ENCODE results near the gene GGT1. TPM values are rescaled to one million over a fixed set of nuclear protein-coding genes. Genes with fewer than 3 reads are reported as not detected.
"Not testable (repeated sequence)": the region's sequence is repeated elsewhere in the genome, so short reads cannot be mapped to it uniquely, and the experiment has no call there.

GGT1 gene
- total RNA-seq, 1 donor from 2014 or later = 0.40 TPM

DNA sequence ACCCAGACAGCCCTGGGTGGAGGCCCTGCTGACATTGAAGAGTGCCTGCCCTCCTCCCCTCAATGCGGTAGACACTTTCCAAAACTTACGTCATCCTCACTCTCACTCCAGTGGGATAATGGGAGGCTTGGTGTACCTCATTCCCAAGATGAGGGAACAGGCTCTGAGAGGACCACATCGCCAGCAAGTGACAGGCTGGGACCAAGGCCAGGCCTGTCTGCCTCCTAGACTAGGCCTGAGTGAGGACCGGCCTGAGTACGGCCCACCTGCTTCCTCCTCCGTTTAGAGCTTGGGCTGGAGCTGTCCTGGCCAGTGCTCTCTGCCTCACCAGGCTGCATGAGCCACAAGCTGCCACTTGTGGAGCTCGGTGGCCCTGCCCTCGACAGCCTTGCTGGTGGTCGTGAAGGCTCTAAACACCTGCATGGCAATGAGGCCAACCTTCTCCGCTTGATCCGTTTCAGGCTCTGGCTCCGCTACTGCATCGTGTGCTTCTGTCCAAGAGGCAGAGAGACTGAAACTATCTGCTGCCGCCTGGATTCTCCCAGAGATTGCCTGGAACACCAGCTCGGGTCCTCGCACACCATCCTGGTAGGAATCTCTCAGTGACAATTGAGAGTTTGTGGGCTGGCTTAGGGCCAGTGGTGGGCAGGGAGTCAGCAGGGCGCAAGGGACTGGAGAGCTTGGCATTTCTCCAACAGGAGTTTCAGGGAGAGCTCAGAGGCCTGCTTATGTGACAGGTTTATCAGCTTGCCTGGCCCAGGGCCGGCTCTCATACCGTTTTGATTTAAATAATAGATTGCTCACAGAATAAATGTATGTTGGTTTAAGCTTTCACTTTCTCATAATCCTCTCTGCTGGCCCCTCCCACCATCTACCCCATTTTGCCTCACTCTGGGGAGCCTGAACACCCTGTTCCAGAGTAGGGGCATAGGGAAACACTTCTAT lies 19.5 kb upstream of the GGT1 start:
- no peak for DNase-seq (ENCODE audit: low read depth, low spot score)

DNA sequence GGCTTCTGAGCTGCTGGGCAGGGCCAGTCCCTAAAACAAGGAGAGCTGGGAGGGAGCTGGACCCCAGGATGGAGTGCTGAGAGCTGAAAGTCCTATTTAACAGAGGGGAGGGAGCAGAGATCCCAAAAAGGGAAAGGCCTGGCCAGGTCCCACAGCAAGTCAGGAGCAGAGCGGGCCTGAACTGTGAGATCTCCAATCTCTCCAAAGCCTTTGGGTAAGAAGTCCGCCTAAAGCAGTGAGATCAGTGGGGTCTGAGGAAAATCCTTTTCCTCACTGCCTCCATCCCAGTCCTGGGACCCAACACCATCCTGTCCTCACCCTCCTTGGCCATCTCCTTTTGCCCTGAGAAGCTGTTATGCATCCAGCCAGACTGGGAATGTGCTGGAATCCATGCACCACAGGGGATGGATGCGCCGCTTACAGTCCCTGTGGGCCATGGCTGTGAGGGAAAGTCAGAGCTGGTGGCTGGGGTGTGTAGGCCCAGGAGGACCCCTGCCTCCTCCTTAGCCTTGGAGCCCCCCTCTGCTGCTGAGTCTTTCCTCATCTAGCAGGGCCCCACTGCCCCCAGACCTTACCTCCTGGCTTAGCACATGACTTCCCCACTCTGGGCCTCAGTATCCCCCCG lies 18.7 kb upstream of the GGT1 start:
- no peak for DNase-seq (ENCODE audit: low read depth, low spot score)

DNA sequence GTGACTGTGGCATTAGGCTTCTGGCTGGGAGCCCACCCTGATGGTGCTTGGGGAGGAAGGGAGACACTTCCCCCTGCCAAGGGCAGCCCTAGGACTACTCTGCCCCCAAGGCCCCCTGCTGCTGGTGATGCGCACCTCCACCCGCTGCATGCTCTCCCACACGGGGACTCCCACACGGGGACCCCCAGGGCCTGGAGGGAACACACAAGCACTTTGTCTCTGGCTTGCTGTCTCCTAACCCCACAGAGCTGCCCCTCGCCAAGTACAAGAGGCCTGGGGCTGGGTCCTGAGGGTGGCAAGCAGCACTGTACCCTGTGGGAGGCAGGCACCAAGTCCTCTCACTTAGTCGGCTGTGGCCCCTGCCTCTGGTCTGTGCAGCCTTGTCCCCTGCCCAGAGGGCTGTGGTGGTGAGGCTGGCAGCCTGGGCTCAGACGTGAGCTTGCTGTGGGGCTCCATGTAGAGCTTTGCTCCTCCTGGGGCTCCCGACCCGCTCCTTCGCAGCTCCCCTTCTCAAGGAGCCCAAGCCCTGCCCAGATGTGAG lies 18.1 kb upstream of the GGT1 start:
- no peak for DNase-seq (ENCODE audit: low read depth, low spot score)

DNA sequence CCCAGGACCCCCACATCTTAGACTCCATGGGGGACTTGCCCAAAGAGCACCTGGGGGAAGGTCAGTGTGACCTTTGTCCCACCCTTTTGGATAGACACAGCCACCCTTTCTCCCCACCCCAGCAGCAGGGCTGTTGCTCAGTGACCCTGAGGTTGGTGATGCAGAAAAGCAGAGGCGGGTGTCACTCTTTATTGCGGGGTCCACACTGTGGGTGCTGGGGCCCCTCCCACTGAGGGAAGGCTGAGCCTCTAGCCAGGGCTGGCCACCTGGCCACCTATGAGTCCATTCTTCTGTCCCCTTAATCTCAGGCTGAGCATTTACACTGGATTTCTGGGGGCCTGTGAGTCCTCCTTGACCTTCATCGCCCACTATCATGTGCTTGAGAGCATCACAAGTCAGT lies 17.5 kb upstream of the GGT1 start:
- DNase-seq (ENCODE audit: low read depth, low spot score) = no peak

DNA sequence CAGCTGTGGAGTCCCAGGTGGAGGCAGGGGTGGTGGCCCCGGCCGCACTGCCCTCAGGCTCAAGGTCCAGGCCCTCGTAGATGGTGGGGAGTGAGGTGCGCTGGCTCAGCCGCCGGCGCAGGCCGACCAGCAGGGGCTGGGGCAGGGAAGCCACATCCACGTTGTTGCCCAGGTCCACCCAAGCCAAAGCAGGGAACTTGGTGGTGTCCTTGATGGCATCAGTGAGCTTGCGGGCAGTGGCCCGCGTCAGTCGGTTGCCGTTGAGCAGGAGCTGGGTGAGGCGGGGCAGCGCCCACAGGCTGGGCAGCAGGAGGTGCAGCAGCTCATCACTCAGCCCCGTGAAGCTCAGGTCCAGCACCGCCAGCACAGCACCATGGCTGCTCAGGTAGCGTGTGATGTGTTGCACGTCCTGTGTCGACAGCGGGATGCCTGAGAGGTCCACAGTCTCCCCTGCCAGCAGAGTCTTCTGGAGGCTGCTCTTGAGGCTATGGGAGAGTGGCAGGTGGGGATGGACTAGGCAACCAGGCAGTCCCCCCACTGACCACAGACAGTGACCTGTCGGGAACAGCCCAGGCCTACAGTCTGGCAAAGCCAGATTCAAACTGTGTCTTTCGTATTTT lies 17.0 kb upstream of the GGT1 start:
- DNase-seq (ENCODE audit: low read depth, low spot score) = no peak

DNA sequence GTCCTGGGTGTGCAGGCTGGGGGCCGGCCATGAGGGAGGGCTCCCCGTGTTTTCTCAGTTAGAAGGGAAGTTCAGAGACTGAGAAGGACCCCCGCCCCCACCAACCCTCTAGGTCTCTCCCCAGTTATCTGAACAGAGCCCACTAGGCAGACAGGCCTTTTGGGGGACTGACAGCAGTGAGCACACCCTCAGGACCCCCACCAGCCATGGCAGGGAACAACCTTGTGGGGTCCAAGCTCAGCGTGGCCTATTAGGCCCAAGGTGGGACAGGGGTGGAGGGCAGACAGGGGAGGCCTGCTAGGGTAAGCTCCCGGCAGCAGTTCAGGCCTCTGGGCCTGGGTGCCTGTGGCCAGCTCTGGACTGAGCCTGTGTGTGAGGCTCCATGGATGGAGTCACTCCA lies 15.7 kb upstream of the GGT1 start:
- no peak for DNase-seq (ENCODE audit: low read depth, low spot score)

DNA sequence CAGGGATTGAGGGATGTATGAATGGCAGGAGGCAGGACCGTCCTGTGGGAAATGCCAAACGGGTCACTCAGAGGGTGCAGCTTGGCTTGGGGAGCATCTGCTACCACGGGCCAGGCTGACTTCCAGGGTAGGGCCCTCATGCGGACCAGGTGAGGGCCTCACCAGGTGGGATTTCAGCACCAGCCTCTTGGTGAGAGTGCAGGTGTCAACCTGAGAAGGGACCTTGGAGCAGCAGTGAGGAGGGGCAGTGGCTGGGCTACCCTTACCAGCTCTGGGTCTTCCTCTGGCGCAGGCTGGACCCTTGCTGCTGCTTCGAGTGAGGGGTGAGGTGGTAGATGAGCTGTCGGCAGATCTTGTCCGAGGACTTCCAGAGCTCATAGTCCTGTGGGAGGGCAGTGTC lies 15.0 kb upstream of the GGT1 start:
- no peak for DNase-seq (ENCODE audit: low read depth, low spot score)

DNA sequence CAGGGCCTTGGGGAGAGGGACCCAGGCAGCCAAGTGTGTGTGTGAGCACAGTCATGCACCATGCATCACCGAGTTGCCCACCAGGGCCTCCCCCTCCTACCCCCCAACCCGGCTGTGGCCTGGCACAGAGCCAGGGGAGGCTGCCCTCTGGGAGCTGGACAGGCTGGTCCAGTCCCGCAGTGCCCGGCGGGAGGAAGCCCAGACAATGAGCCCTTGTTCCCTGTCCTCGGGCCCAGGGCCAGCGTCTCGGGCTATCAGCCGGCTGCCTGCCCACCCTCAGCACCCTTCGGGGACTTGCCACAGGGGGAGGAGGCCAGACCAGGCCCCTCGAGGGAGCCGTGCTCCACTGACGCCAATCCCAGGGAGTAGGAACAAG lies 14.6 kb upstream of the GGT1 start:
- no peak for DNase-seq (ENCODE audit: low read depth, low spot score)

DNA sequence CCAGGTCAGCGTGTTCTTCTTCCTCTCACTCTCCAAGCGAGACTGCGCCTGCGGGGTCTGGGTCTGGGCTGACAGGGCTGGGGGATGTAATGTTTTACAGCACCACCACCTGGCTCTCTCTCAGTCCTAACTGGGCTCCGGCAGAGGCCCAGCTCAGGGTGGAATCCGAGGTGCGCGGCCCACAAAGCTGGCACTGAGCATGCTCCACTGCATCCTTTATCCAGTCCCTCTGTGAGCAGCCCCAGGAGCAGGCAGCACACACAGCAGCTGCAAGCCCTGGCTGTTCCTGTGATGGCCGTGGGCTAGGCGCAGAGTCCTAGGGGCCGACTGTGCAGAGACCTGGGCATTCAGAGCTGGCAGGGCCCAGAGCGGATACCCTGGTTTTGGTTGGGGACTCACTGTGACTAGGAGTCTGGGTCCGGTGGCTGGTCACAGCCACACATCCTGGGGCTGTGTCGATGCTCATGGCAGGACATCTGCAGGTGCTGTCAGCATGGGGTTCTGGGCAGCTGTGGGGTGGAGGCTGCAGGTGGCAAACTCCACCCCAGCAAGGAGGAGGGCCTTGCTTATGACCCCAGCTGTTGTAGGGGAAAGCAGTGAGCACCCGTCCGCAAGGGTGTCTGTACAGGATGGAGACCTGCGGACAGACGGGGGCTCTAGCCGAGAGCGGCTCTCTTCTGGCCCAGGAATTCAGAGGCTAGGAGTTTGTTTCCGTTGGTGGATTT lies 14.1 kb upstream of the GGT1 start:
- DNase-seq (ENCODE audit: low read depth, low spot score) = no peak

DNA sequence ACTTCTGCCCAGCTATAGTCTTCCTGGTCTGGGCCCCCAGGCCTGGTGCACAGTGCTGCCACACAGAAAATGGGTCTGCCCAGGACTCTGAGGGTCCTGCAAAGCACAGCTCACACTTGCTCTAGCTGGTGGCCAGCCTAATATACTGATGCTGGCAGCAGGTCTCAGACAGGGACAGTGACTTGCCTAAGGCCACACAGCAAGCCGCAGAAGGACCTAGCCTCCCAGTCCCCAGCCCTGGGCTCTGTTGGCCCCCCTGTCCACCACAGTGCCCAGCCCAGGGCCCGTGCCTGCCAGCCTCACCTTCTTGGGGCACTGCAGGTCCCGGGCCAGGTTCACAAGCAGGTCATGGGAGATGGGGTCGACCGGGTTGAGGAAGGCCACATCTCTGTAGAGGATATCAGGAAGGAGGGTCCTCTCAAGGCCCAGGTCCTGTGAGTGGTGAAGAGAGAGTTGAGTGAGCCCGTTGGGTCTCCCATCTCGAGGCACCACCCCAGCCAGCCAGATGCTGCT lies 13.4 kb upstream of the GGT1 start:
- DNase-seq (ENCODE audit: low read depth, low spot score) = no peak

DNA sequence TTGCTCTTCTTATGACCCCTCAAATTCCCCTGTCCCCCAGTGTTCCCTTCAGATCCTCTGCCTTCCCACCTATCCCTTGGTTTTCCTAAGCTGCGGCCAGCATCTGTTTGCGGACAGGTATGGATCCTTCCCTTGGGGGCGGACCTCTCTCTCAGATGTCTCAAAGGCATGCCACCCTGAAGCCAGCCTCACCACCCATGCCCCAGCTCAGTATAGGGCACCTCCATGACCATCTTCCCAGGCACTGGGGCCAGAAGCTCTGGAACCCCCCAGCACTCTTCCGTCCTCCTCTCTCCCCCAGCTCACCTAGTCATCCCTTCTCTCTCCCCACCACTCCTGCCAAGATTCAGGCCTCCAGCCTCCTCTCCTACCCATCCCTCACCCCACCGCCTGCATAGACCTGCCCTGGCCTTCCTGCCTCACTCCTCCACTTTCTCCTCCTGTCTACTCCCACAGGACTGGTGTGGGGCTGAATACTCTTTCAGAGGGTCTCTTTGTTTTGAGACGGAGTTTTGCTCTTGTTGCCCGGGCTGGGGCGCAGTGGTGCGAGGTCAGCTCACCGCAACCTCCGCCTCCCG lies 12.3 kb upstream of the GGT1 start:
- no peak for DNase-seq (ENCODE audit: low read depth, low spot score)

DNA sequence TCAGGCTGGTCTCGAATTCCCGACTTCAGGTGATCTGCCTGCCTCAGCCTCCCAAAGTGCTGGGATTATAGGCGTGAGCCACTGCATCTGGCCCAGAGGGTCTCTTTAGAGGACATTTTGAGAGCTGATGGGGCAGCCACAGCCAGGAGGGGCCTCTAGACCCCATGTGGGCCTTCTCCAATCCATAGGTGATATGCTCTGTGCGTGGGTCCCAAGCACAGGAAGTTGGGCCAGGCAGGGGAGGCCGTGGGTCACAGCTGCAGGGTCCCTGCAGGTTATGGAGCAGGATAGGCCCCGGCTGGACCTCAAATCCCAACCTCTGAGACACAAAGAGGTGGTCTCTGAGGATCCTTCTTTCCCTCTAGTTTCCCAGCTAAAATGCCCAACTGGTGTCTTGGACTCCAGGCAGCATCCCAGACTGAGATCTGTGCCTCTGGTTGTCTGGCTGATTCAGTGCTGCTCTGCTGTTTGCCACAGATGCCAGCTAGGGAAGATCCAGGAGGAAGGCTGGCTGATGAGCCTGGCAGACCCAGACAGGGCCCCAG lies 11.6 kb upstream of the GGT1 start:
- no peak for DNase-seq (ENCODE audit: low read depth, low spot score)

DNA sequence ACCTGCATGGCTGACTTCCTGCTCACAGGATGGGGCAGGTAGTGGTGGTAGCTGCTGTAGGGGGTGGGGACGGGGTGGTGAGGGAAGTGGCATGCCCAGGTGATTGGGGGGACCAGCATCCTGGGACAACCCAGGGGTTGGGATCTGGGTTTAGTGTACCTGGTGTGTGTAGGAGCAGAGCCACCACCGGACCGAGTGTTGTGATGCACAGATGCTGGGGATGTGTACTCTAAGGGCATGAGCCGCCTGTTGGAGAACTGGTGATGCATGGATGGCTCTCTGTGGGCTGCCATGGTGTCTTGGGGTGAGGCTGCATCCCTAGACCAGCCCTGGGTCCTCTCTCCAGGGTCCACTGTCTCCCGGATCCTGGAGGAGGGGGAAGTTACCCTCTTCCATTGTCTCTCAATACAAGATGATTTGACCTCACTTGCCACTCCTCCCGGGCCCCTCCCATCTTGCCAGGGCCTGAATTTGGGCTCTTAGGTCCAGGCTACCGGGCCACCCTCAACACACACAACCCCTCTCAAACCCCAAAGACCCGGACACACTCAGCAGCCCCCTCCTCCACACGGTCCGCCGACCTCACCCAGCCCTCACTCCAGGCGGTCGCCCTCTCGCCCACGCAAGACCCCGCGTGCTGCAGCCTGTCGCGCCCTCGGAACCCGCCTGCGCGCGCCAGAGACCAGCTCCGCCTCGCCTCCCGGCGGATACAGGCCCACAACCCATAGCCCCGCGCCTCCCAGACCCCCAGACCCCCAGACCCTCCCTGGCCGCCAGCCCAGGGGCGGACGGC lies 10.7 kb upstream of the GGT1 start:
- DNase-seq (ENCODE audit: low read depth, low spot score) = no peak

DNA sequence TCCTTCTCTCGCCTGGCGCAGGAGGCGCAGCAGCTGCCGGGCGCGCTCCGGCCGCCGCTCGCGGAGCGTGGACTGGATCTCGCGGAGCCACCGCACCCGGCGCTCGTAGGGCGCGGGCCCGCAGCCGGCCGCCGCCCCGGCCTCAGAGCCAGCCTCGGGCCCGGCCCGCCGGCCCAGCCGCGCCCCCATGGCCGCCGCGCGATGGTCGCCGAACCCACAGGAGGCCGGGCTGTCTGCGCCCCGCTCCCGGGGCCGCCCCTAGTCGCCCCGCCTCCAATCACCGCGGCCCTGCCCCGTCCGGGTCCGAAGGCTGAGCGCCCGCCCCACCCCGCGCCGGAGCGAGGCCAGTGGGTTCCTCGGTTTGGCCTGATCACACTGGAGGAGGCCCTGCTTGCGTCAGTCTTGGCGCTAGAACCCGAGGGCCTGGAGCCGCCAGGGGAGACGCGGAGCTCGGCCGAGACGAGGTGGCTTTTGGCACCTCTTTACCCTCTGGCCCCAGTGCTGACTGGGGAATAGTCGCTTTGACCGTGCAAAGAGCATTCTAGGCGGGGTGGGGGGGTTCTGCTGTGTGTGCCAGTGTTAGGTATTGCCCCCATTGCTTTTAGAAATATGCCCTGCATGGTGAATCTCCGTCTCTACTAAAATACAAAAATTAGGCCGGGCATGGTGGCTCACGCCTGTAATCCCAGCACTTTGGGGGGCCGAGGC lies 10.0 kb upstream of the GGT1 start, which contains the start of gene LRRC75B:
TSS of gene LRRC75B (minus strand) at position 223 of the 708 bp plus-strand sequence. CDS start at position 189, 34 bp downstream.
- DNase-seq (ENCODE audit: low read depth, low spot score) = peak; percentile 29

DNA sequence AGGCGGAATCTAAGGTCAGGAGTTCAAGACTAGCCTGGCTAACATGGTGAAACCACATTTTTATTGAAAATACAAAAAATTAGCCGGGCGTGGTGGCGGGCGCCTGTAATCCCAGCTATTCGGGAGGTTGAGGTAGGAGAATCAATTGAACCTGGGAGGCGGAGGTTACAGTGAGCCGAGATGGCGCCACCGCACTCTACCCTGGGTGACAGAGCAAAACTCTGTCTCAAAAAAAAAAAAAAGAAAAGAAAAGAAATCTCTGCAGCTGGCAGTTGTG lies 9.5 kb upstream of the GGT1 start:
- DNase-seq (ENCODE audit: low read depth, low spot score) = not testable (repeated sequence)

DNA sequence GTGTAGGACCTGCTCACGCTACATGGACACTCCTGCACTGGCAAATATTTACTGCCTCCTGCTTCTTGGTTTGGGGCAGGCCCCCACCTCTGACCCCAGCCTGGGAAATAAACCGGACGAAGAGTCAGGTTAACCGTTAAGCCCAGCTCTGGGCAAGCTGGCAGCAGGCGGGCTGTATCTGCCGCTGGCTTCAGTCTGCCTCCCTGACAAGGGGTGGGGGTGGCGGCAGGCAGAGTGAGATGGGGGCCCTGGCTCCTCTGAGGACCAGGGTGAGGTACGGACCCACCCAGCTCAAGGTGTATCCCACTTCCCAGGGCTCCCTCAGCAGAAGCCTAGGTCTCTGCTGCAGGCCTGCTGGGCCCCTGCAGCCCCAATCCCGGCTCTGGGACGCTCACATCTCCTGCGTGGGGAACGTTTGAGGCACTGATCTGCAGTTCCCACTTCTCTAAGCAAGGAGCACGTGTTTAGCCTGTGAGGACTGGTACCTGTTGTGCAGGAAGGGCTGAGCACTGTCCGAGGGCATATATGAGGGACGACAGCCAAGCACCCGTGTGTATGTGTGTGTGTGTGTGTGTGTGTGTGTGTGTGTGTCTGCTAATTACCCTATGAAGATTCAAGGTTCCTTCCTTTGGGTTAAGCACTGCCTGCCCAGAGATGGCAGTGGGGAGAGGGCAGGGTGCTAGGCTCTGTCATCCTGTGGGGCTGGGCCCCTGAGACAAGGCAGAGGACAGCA lies 9.0 kb upstream of the GGT1 start:
- DNase-seq (ENCODE audit: low read depth, low spot score) = no peak

DNA sequence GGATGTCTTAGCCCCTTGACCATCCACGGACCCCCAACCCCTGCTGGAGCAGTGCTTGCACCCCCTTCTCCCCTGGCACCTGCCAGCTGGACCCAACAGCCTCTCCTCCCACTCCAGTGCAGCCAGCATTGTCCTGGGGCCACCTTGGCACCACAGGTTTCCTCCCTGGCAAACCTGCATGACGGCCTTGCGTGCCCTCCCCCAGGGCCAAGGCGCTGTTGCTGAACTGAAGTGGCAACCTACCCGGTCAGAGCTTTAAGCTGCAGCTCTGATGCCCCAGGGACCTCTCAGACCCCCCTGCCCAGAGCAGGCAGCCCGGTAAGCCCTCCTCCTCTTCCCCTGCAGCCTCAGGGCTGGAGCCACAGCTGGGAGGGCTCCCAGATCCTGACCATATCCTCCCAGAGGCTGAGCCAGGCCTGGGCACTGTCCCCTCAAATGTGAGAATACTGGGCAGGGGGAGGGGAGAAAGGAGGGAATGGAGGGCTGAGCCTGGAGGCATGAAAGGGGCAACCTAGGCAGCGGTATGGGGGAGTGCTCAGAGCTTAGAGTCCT lies 8.3 kb upstream of the GGT1 start:
- DNase-seq (ENCODE audit: low read depth, low spot score) = no peak

DNA sequence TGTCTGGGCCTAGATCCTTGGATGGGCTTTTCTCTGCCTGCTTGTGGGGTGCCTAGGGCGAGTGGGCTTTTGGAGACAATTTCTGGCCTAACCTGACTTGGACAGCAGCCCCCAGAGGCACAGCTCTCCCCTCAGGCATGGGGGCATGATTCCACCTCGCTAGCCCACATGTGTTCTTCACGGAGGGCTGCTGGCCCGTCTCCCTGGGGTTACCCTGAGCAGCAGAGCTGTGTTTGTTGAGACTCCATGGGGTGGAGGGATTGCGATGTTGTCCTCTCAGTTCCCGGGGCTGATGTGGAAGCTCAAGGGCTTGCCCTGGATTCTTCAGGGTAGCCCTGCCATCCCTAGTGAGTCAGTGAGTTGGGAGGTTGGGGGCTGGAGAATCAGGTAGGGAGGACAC lies 7.8 kb upstream of the GGT1 start:
- no peak for DNase-seq (ENCODE audit: low read depth, low spot score)
